GM12878 (cell line): Measurements from ENCODE around the gene SRSF8. TPM values are rescaled to one million over a fixed set of nuclear protein-coding genes. Genes with fewer than 3 reads are reported as not detected.

Source experiments
- ATAC-seq: fragments of 200-7000 bp; cut with Tn5 transposase; 3 replicates; pipeline ENCODE4 v1.9.1; 2020; ENCODE audit warnings: mild to moderate bottlenecking, moderate library complexity
- BruUV-seq: library from RNA; stranded (reverse); fragments of 400-500 nt; replicated peaks from 2 replicates; lab custom pipeline; 2021; lab: Mats Ljungman, UMichigan
- CTCF ChIA-PET: fragments of 300-600 bp; sonication (Branson Sonifier 250); formaldehyde crosslinking; extraction: SDS; loops from one replicate; lab custom pipeline; 2021; ENCODE audit warnings: inconsistent platforms; lab: Yijun Ruan, JAX
- POLR2A ChIA-PET: fragments of 350-600 bp; formaldehyde crosslinking; extraction: SDS; loops from one replicate; lab custom pipeline; 2021; ENCODE audit warnings: inconsistent platforms; lab: Charles Lee
- RAD21 ChIA-PET: fragments of 300-600 bp; sonication (Branson Sonifier 250); formaldehyde crosslinking; loops from one replicate; lab custom pipeline; 2023; ENCODE audit warnings: antibody characterized with exemption; ENCODE audit not compliant: unreplicated experiment; lab: Charles Lee
- SMC1A ChIA-PET: fragments of 300-600 bp; sonication (Branson Sonifier 250); formaldehyde crosslinking; loops from one replicate; lab custom pipeline; 2023; ENCODE audit not compliant: unreplicated experiment, uncharacterized antibody; lab: Charles Lee
- DNase-seq: peaks from one replicate; pipeline ENCODE4 v3.0.0-alpha.2; 2011; ENCODE audit warnings: low read depth, low spot score
- FAIRE-seq: peaks from 3 replicates; lab custom pipeline; 2011; peaks lifted over from hg19 to GRCh38; lab: Jason Lieb, UNC
- H2AFZ ChIP-seq: 2 replicates; pipeline ENCODE4 v1.6.0; 2011; ENCODE audit warnings: low read depth, low read length, control low read depth; ENCODE audit not compliant: control insufficient read depth
- H3K27ac ChIP-seq: 2 replicates; pipeline ENCODE4 v1.5.1; 2011; ENCODE audit warnings: control low read depth; ENCODE audit not compliant: control insufficient read depth, insufficient read depth
- H3K27me3 ChIP-seq, 2 experiments: replicated peaks in 1 of 2; 2 replicates each; pipeline versions ENCODE4 v1.6.0 to v1.6.1; 2011; ENCODE audit warnings: low read length in 1 of 2; ENCODE audit not compliant: control insufficient read depth in 2 of 2, insufficient read depth in 2 of 2
- H3K36me3 ChIP-seq, 2 experiments: 2 replicates each; pipeline ENCODE4 v1.5.1; 2011; ENCODE audit warnings: low read length in 1 of 2; ENCODE audit not compliant: control insufficient read depth in 2 of 2, insufficient read depth in 2 of 2
- H3K4me1 ChIP-seq: 2 replicates; pipeline ENCODE4 v1.6.1; 2011; ENCODE audit warnings: mild to moderate bottlenecking, low read length, moderate library complexity, mixed read lengths; ENCODE audit not compliant: control insufficient read depth, insufficient read depth
- H3K4me2 ChIP-seq: 2 replicates; pipeline ENCODE4 v1.6.0; 2011; ENCODE audit warnings: control low read depth; ENCODE audit not compliant: control insufficient read depth, insufficient read depth
- H3K4me3 ChIP-seq: fragments of 200-600 bp; sonication (generic); 2 replicates; pipeline ENCODE4 v1.5.1; 2016
- H3K79me2 ChIP-seq: 2 replicates; pipeline ENCODE4 v1.6.0; 2011; ENCODE audit warnings: low read length; ENCODE audit not compliant: control insufficient read depth, insufficient read depth
- H3K9ac ChIP-seq: 2 replicates; pipeline ENCODE4 v1.8.0; 2011; ENCODE audit warnings: low read length, control low read depth, mixed read lengths; ENCODE audit not compliant: control insufficient read depth, insufficient read depth
- H3K9me3 ChIP-seq: replicated peaks from 3 replicates; pipeline ENCODE4 v1.5.1; 2011; ENCODE audit warnings: mild to moderate bottlenecking, low read length; ENCODE audit not compliant: control insufficient read depth, insufficient read depth
- H4K20me1 ChIP-seq: 2 replicates; pipeline ENCODE4 v1.6.0; 2011; ENCODE audit not compliant: control insufficient read depth, insufficient read depth
- CREM ChIP-seq: IDR thresholded peaks from 2 replicates; pipeline ENCODE4 v1.6.1; 2014; ENCODE audit warnings: antibody characterized with exemption, low read depth
- EED ChIP-seq: sonication (generic); IDR thresholded peaks from 2 replicates; pipeline ENCODE4 v1.6.1; 2016; ENCODE audit warnings: antibody characterized with exemption, low read depth
- PAX5 ChIP-seq: IDR thresholded peaks from 2 replicates; pipeline ENCODE4 v1.6.1; 2011; ENCODE audit warnings: low read depth, low read length, borderline replicate concordance
- SMAD5 ChIP-seq: IDR thresholded peaks from 2 replicates; pipeline ENCODE4 v1.6.1; 2016; ENCODE audit warnings: antibody characterized with exemption, low read depth
- SPI1 ChIP-seq: IDR thresholded peaks from 2 replicates; pipeline ENCODE4 v1.6.1; 2011; ENCODE audit warnings: low read depth, mild to moderate bottlenecking, low read length, moderate library complexity, borderline replicate concordance; ENCODE audit not compliant: insufficient read depth
- SRF ChIP-seq, 2 experiments: IDR thresholded peaks; 2 replicates each; pipeline ENCODE4 v1.6.1; 2011; ENCODE audit warnings: low read depth in 2 of 2, low read length in 2 of 2, mild to moderate bottlenecking in 1 of 2, moderate library complexity in 1 of 2
- WGBS: methylation state at CpG from one replicate; pipeline ENCODE4 v1.1.6; 2016; ENCODE audit warnings: low lambda C conversion rate; ENCODE audit not compliant: insufficient replicate concordance, insufficient coverage; ENCODE audit errors: missing lambda C conversion rate; 5-methylcytosine and 5-hydroxymethylcytosine counted together
- in situ Hi-C: fragments of 300-500 bp; cut with MboI; formaldehyde crosslinking; loops from 9 replicates; pipeline ENCODE4 v1.14.3; 2018; ENCODE audit warnings: mixed read lengths
- intact Hi-C: fragments of 100-400 bp; cut with micrococcal nuclease; formaldehyde crosslinking; loops from one replicate; pipeline ENCODE4 v1.14.2; 2022; ENCODE audit not compliant: unreplicated experiment
- polyA plus RNA-seq, 11 experiments: library from polyadenylated mRNA; depleted of rRNA in 4 of 11; unstranded in 6 of 11; stranded (reverse) in 5 of 11; fragments of >200 nt; fragmentation: Nextera tagmentation in 4 of 11; fragmentation: Illumina TruSeq in 1 of 11; extraction: Ambion mirVana in 4 of 11; extraction: Trizol in 1 of 11; gene quantifications; 1 replicate in 1 of 11; 2 replicates in 10 of 11; pipeline versions ENCODE4 v1.2.1 to v1.2.3, GENCODE V29; 2011 to 2016; ENCODE audit warnings: inconsistent platforms in 2 of 11, missing spikeins in 2 of 11, low read depth in 1 of 11
- total RNA-seq, 4 experiments: library from RNA; depleted of rRNA in 3 of 4; stranded (reverse); fragments of >200 nt in 3 of 4; fragmentation: Illumina TruSeq in 1 of 4; extraction: Trizol in 1 of 4; gene quantifications; 2 replicates each; pipeline versions ENCODE4 v1.2.1 to v1.2.3, GENCODE V29; 2013 to 2021

Gene SRSF8
- total and polyA plus RNA-seq, 10 of the 15 experiments (the other 5 are each of a cell fraction or from before 2014, with no cell fraction given): 14.2 to 43.1 (median 27.1) TPM

- Histone ChIP-seq H3K4me1 (no peaks in the 10 kb centered on the region), H3K9me3 (no peaks in the 10 kb centered on the region), H3K9ac (no peak overlapping the region), H2AFZ (no peak overlapping the region), H3K36me3 (no peaks in the 10 kb centered on the region), H3K27me3 (no peaks in the 10 kb centered on the region), H4K20me1 (no peaks in the 10 kb centered on the region), H3K4me3 (no peak overlapping the region), H3K27ac (no peak overlapping the region), H3K4me2 (no peak overlapping the region), H3K79me2 (no peaks in the 10 kb centered on the region)
- in situ Hi-C loops: no loop called here
- intact Hi-C loops: no loop called here
- no TSS peak for BruUV-seq
- POLR2A ChIA-PET: interaction anchor here (1.0 to 11.1 kb wide), 3 partner anchors 9 to 26 kb away, joined by 3 to 139 read pairs (median 7); partner anchors contain the start of gene ENDOD1
- CTCF ChIA-PET: interaction anchor here (0.7 to 14.4 kb wide), 6 partner anchors 10 to 71 kb away, joined by 3 to 459 read pairs (median 8); partner anchors contain the start of genes ENDOD1 and SRSF8
- DNase-seq (no peak), FAIRE-seq (no peak), ATAC-seq (peak; percentile 42; the same call in 1 of the 3 replicates)
- TF ChIP-seq SRF (IDR thresholded peaks at IDR 0.05; ENCODE audit: low read depth in 2 of 2, low read length in 2 of 2): peak; percentile 79 to 94
- no peak for TF ChIP-seq PAX5
- TF ChIP-seq SMAD5: no peak
- no peak for TF ChIP-seq CREM
- peak; percentile 44; the same call in 1 of the 2 replicates for TF ChIP-seq SPI1
- RAD21 ChIA-PET: interaction anchor here (0.7 to 1.7 kb wide), 5 partner anchors 15 to 629 kb away, joined by 3 to 5 read pairs (median 4); no protein-coding TSS in a partner anchor
- SMC1A ChIA-PET: interaction anchor here (1.1 to 14.9 kb wide), 6 partner anchors 9 to 72 kb away, joined by 4 to 315 read pairs (median 5); partner anchors contain the start of gene ENDOD1
- WGBS: 14% methylated on average over 1 of the region's 1 CpG
Observed at GRCh38 chr11:95076416-95076815, 9.7 kb downstream of the SRSF8 start.

GRCh38 chr11:95076981-95077380, 10.3 kb downstream of the SRSF8 start:
- no TSS peak for BruUV-seq
- FAIRE-seq: no peak
- TF ChIP-seq EED: no peak
- POLR2A ChIA-PET: interaction anchor here (1.0 to 1.3 kb wide), 2 partner anchors 9 to 26 kb away, joined by 3 to 7 read pairs; no protein-coding TSS in a partner anchor
- in situ Hi-C loops: no loop called here
- H3K36me3 ChIP-seq: no peaks in the 10 kb centered on the region
- H3K9me3 ChIP-seq: no peaks in the 10 kb centered on the region
- no peaks in the 10 kb centered on the region for H3K27me3 ChIP-seq
- ATAC-seq: no peak
- H3K79me2 ChIP-seq: no peaks in the 10 kb centered on the region
- CTCF ChIA-PET: interaction anchor here (1.6 to 14.4 kb wide), 3 partner anchors 10 to 70 kb away, joined by 6 to 459 read pairs (median 8); partner anchors contain the start of gene SRSF8
- no peak for DNase-seq
- no peaks in the 10 kb centered on the region for H4K20me1 ChIP-seq
- H3K9ac ChIP-seq: no peak overlapping the region
- SMC1A ChIA-PET: interaction anchor here (1.3 to 14.9 kb wide), 5 partner anchors 8 to 71 kb away, joined by 4 to 315 read pairs (median 6); partner anchors contain the start of gene ENDOD1
- H2AFZ ChIP-seq: no peak overlapping the region
- H3K4me2 ChIP-seq: no peak overlapping the region
- intact Hi-C loops: no loop called here
- no peaks in the 10 kb centered on the region for H3K4me1 ChIP-seq
- no peak overlapping the region for H3K27ac ChIP-seq
- RAD21 ChIA-PET: interaction anchor here (1.3 to 1.7 kb wide), 3 partner anchors 16 to 60 kb away, joined by 4 to 5 read pairs (median 4); no protein-coding TSS in a partner anchor
- H3K4me3 ChIP-seq: no peak overlapping the region
